Osteocyte (in vitro differentiated cells): Measurements from ENCODE around the gene PPIF. TPM values are rescaled to one million over a fixed set of nuclear protein-coding genes. Genes with fewer than 3 reads are reported as not detected.

Source experiments
- DNase-seq: peaks from one replicate; pipeline ENCODE4 v3.0.0; 2021; ENCODE audit warnings: mixed read lengths; ENCODE audit not compliant: unreplicated experiment; ENCODE audit errors: extremely low spot score
- H3K27ac Mint-ChIP-seq: one replicate; pipeline ENCODE4 v1.8.0; 2021; ENCODE audit warnings: mild to moderate bottlenecking, mixed read lengths; ENCODE audit not compliant: unreplicated experiment
- H3K27me3 Mint-ChIP-seq: one replicate; pipeline ENCODE4 v1.8.0; 2021; ENCODE audit warnings: mixed read lengths; ENCODE audit not compliant: unreplicated experiment
- H3K36me3 Mint-ChIP-seq: one replicate; pipeline ENCODE4 v1.8.0; 2021; ENCODE audit warnings: mixed read lengths; ENCODE audit not compliant: unreplicated experiment
- H3K4me1 Mint-ChIP-seq: one replicate; pipeline ENCODE4 v1.8.0; 2021; ENCODE audit warnings: mixed read lengths; ENCODE audit not compliant: unreplicated experiment
- H3K4me3 Mint-ChIP-seq: one replicate; pipeline ENCODE4 v1.8.0; 2021; ENCODE audit warnings: mild to moderate bottlenecking, moderate library complexity, mixed read lengths; ENCODE audit not compliant: unreplicated experiment
- H3K9me3 Mint-ChIP-seq: one replicate; pipeline ENCODE4 v1.8.0; 2021; ENCODE audit warnings: mixed read lengths; ENCODE audit not compliant: unreplicated experiment
- CTCF ChIP-seq: fragments of 200-600 bp; sonication (generic); IDR thresholded peaks from 2 replicates; pipeline ENCODE4 v1.5.0; 2021; ENCODE audit warnings: antibody characterized with exemption, mild to moderate bottlenecking, moderate library complexity
- total RNA-seq: library from RNA; stranded (reverse); gene quantifications from 2 replicates; pipeline ENCODE4 v1.2.1, GENCODE V29; 2021

Gene PPIF
- total RNA-seq, 1 donor from 2014 or later: 17.0 TPM

GRCh38 chr10:79393221-79393923 is 46.1 kb downstream of the PPIF start:
- H3K4me3 Mint-ChIP-seq: no peak overlapping the region
- no peaks in the 10 kb centered on the region for H3K9me3 Mint-ChIP-seq
- peaks cover 58% of the 10 kb centered on the region for H3K36me3 Mint-ChIP-seq
- DNase-seq: no peak
- peaks cover 28% of the 10 kb centered on the region for H3K4me1 Mint-ChIP-seq
- no peak for TF ChIP-seq CTCF
- H3K27me3 Mint-ChIP-seq: no peaks in the 10 kb centered on the region
- no peak overlapping the region for H3K27ac Mint-ChIP-seq

GRCh38 chr10:79393924-79394610 is 46.8 kb downstream of the PPIF start:
- no peaks in the 10 kb centered on the region for H3K9me3 Mint-ChIP-seq
- H3K4me3 Mint-ChIP-seq: no peak overlapping the region
- peaks cover 35% of the 10 kb centered on the region for H3K4me1 Mint-ChIP-seq
- H3K27ac Mint-ChIP-seq: no peak overlapping the region
- H3K27me3 Mint-ChIP-seq: no peaks in the 10 kb centered on the region
- no peak for TF ChIP-seq CTCF
- peaks cover 57% of the 10 kb centered on the region for H3K36me3 Mint-ChIP-seq
- no peak for DNase-seq

GRCh38 chr10:79394664-79395063 is 47.4 kb downstream of the PPIF start:
- Mint-ChIP-seq H3K4me1 (peaks cover 41% of the 10 kb centered on the region), H3K4me3 (no peak overlapping the region), H3K27ac (no peak overlapping the region), H3K27me3 (no peaks in the 10 kb centered on the region), H3K36me3 (peaks cover 55% of the 10 kb centered on the region), H3K9me3 (no peaks in the 10 kb centered on the region)
- no peak for TF ChIP-seq CTCF
- no peak for DNase-seq

- no peak overlapping the region for H3K4me3 Mint-ChIP-seq
- H3K27me3 Mint-ChIP-seq: no peaks in the 10 kb centered on the region
- no peak for DNase-seq
- H3K36me3 Mint-ChIP-seq: peaks cover 47% of the 10 kb centered on the region
- TF ChIP-seq CTCF: no peak
- no peaks in the 10 kb centered on the region for H3K9me3 Mint-ChIP-seq
- H3K4me1 Mint-ChIP-seq: peaks cover 59% of the 10 kb centered on the region
- H3K27ac Mint-ChIP-seq: no peak overlapping the region
These were observed 49.3 kb downstream of the PPIF start for GRCh38 chr10:79396520-79396919.

GRCh38 chr10:79397051-79397450 is 49.8 kb downstream of the PPIF start:
- Mint-ChIP-seq H3K27me3 (no peaks in the 10 kb centered on the region), H3K4me3 (no peak overlapping the region), H3K36me3 (peaks cover 47% of the 10 kb centered on the region), H3K27ac (peak overlapping the region; percentile 73), H3K9me3 (no peaks in the 10 kb centered on the region), H3K4me1 (peaks cover 61% of the 10 kb centered on the region)
- DNase-seq: no peak
- TF ChIP-seq CTCF: no peak
